ENCODE data around the gene KRTAP3-2. TPM values are rescaled to one million over a fixed set of nuclear protein-coding genes. Genes with fewer than 3 reads are reported as not detected.
"Not testable (repeated sequence)": the region's sequence is repeated elsewhere in the genome, so short reads cannot be mapped to it uniquely, and the experiment has no call there.

KRTAP3-2 gene
- not detected for polyA plus RNA-seq (2013, experiment 1 of 2)
- polyA plus RNA-seq (2013, experiment 2 of 2), result not detected

GRCh38 chr17:40999563-40999962, at the start of gene KRTAP3-2:
TSS of gene KRTAP3-2 (minus strand) at chr17:40999906. CDS start at chr17:40999853, 53 bp downstream.
- not testable (repeated sequence) for H3K4ac ChIP-seq (ENCODE audit: low read length); H3K23ac ChIP-seq (ENCODE audit: low read depth, low read length, poor library complexity); H3K9ac ChIP-seq (ENCODE audit: low read depth, low read length, poor library complexity); H3K36me3 ChIP-seq (replicated peaks in 1 of 2; ENCODE audit: control insufficient read depth in 2 of 2, insufficient read depth in 2 of 2, low read length in 2 of 2); H3K79me1 ChIP-seq (ENCODE audit: low read depth, low read length); H4K91ac ChIP-seq (ENCODE audit: low read depth, low read length, poor library complexity); H2AK5ac ChIP-seq (ENCODE audit: low read depth, low read length); H3K27me3 ChIP-seq (ENCODE audit: control insufficient read depth in 3 of 3, insufficient read depth in 3 of 3, low read depth in 1 of 3, low read length in 3 of 3); H2BK120ac ChIP-seq (ENCODE audit: low read depth, low read length); H3K14ac ChIP-seq (ENCODE audit: low read length); DNase-seq (ENCODE audit: low spot score); H2AFZ ChIP-seq (ENCODE audit: low read length); H3K18ac ChIP-seq (ENCODE audit: low read length); H3K9me3 ChIP-seq (replicated peaks in 1 of 2; ENCODE audit: control insufficient read depth in 2 of 2, insufficient read depth in 1 of 2, low read depth in 1 of 2, low read length in 2 of 2); H2BK5ac ChIP-seq (ENCODE audit: low read length); H2BK15ac ChIP-seq (ENCODE audit: low read length); H3K4me2 ChIP-seq (ENCODE audit: insufficient read depth, low read length, poor library complexity, severe bottlenecking); H3K4me1 ChIP-seq (ENCODE audit: control insufficient read depth in 2 of 2, insufficient read depth in 1 of 2, low read depth in 1 of 2, low read length in 2 of 2); H3K27ac ChIP-seq (replicated peaks; ENCODE audit: low read length)
- peak within 1 kb of the TSS in 1 of 2 donors; percentile 67 for H3K4me3 ChIP-seq (ENCODE audit: low read length in 2 of 2)
- peak within 1 kb of the TSS; percentile 14 for H2BK12ac ChIP-seq (ENCODE audit: low read length)
- WGBS, 2 donors (ENCODE audit: extremely low coverage in 2 of 2, insufficient read length in 2 of 2, insufficient replicate concordance in 1 of 2), result no CpG with 5 or more reads among the region's 6 CpGs
- H4K8ac ChIP-seq (ENCODE audit: low read depth, low read length), result peak within 1 kb of the TSS; percentile 82

DNA sequence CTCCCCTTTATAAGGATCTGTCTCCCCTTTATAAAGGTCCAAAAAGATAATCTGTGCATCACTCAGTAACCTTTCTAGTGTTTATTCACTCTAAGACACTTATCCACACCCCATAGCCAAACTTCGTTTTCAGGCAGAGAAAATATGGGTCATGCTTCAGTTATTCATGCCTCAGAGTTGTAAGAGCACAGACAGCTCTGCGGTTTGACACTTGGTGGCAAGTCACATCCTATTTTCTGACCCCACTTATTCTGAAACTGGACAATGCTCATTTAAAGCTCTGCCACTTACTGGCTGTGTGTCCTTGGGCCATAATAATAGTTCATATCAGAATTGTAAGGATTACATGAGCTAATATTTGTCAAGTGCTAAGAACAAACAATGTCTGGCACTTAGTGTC, 49.4 kb upstream of the KRTAP3-2 start:
- H3K4ac ChIP-seq (ENCODE audit: low read length), result no peak overlapping the region
- H3K36me3 ChIP-seq (replicated peaks in 1 of 2; ENCODE audit: control insufficient read depth in 2 of 2, insufficient read depth in 2 of 2, low read length in 2 of 2), result no peaks in the 10 kb centered on the region
- H4K8ac ChIP-seq (ENCODE audit: low read depth, low read length), result no peak overlapping the region
- H3K4me2 ChIP-seq (ENCODE audit: insufficient read depth, low read length, poor library complexity, severe bottlenecking), result no peak overlapping the region
- H3K18ac ChIP-seq (ENCODE audit: low read length), result no peak overlapping the region
- H2AFZ ChIP-seq (ENCODE audit: low read length), result no peak overlapping the region
- H3K27ac ChIP-seq (replicated peaks; ENCODE audit: low read length), result no peak overlapping the region
- no peak overlapping the region for H4K91ac ChIP-seq (ENCODE audit: low read depth, low read length, poor library complexity)
- H2BK12ac ChIP-seq (ENCODE audit: low read length), result no peak overlapping the region
- no peak overlapping the region for H3K14ac ChIP-seq (ENCODE audit: low read length)
- H3K4me3 ChIP-seq (ENCODE audit: low read length in 2 of 2), result no peak overlapping the region
- no peaks in the 10 kb centered on the region for H3K9me3 ChIP-seq (replicated peaks in 1 of 2; ENCODE audit: control insufficient read depth in 2 of 2, insufficient read depth in 1 of 2, low read depth in 1 of 2, low read length in 2 of 2)
- no peaks in the 10 kb centered on the region for H3K79me1 ChIP-seq (ENCODE audit: low read depth, low read length)
- no peak overlapping the region for H2BK120ac ChIP-seq (ENCODE audit: low read depth, low read length)
- no CpG with 5 or more reads among the region's 2 CpGs for WGBS, 2 donors (ENCODE audit: extremely low coverage in 2 of 2, insufficient read length in 2 of 2, insufficient replicate concordance in 1 of 2)
- H2BK15ac ChIP-seq (ENCODE audit: low read length), result no peak overlapping the region
- no peaks in the 10 kb centered on the region for H3K4me1 ChIP-seq (ENCODE audit: control insufficient read depth in 2 of 2, insufficient read depth in 1 of 2, low read depth in 1 of 2, low read length in 2 of 2)
- H3K23ac ChIP-seq (ENCODE audit: low read depth, low read length, poor library complexity), result no peak overlapping the region
- DNase-seq (ENCODE audit: low spot score), result no peak
- no peak overlapping the region for H2BK5ac ChIP-seq (ENCODE audit: low read length)
- H3K9ac ChIP-seq (ENCODE audit: low read depth, low read length, poor library complexity), result no peak overlapping the region
- no peak overlapping the region for H2AK5ac ChIP-seq (ENCODE audit: low read depth, low read length)
- H3K27me3 ChIP-seq (ENCODE audit: control insufficient read depth in 3 of 3, insufficient read depth in 3 of 3, low read depth in 1 of 3, low read length in 3 of 3), result no peaks in the 10 kb centered on the region

DNA sequence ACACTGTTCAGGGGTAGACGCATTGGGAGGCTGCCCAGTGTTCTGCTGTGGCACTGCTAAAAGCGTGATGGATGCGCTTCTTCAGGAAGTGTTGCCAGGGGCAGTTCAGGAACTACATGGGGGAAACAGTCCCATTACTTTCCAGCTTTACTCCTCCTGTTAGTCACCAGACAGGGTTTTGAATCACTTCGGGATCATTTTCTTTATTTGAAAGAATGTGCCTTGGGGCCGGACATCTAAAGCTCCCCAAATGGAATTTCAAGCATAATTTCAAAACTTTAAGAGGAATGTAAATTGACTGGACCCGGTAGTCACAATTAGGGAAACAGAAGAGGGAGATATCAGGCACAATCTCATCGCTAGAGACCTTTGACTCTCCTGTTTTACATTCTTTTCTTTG, 48.7 kb upstream of the KRTAP3-2 start:
- Histone ChIP-seq H2AK5ac (ENCODE audit: low read depth, low read length) (no peak overlapping the region), H2AFZ (ENCODE audit: low read length) (no peak overlapping the region), H4K8ac (ENCODE audit: low read depth, low read length) (no peak overlapping the region), H3K36me3 (replicated peaks in 1 of 2; ENCODE audit: control insufficient read depth in 2 of 2, insufficient read depth in 2 of 2, low read length in 2 of 2) (no peaks in the 10 kb centered on the region), H3K14ac (ENCODE audit: low read length) (no peak overlapping the region), H3K9ac (ENCODE audit: low read depth, low read length, poor library complexity) (no peak overlapping the region), H2BK120ac (ENCODE audit: low read depth, low read length) (no peak overlapping the region), H3K27me3 (ENCODE audit: control insufficient read depth in 3 of 3, insufficient read depth in 3 of 3, low read depth in 1 of 3, low read length in 3 of 3) (no peaks in the 10 kb centered on the region), H3K9me3 (replicated peaks in 1 of 2; ENCODE audit: control insufficient read depth in 2 of 2, insufficient read depth in 1 of 2, low read depth in 1 of 2, low read length in 2 of 2) (no peaks in the 10 kb centered on the region), H3K4ac (ENCODE audit: low read length) (no peak overlapping the region), H3K79me1 (ENCODE audit: low read depth, low read length) (no peaks in the 10 kb centered on the region), H3K4me2 (ENCODE audit: insufficient read depth, low read length, poor library complexity, severe bottlenecking) (no peak overlapping the region), H3K23ac (ENCODE audit: low read depth, low read length, poor library complexity) (no peak overlapping the region), H3K18ac (ENCODE audit: low read length) (no peak overlapping the region), H3K4me1 (ENCODE audit: control insufficient read depth in 2 of 2, insufficient read depth in 1 of 2, low read depth in 1 of 2, low read length in 2 of 2) (no peaks in the 10 kb centered on the region), H4K91ac (ENCODE audit: low read depth, low read length, poor library complexity) (no peak overlapping the region), H2BK15ac (ENCODE audit: low read length) (no peak overlapping the region), H2BK5ac (ENCODE audit: low read length) (no peak overlapping the region), H3K27ac (replicated peaks; ENCODE audit: low read length) (no peak overlapping the region), H3K4me3 (ENCODE audit: low read length in 2 of 2) (no peak overlapping the region), H2BK12ac (ENCODE audit: low read length) (no peak overlapping the region)
- no CpG with 5 or more reads among the region's 7 CpGs for WGBS, 2 donors (ENCODE audit: extremely low coverage in 2 of 2, insufficient read length in 2 of 2, insufficient replicate concordance in 1 of 2)
- DNase-seq (ENCODE audit: low spot score), result no peak

DNA sequence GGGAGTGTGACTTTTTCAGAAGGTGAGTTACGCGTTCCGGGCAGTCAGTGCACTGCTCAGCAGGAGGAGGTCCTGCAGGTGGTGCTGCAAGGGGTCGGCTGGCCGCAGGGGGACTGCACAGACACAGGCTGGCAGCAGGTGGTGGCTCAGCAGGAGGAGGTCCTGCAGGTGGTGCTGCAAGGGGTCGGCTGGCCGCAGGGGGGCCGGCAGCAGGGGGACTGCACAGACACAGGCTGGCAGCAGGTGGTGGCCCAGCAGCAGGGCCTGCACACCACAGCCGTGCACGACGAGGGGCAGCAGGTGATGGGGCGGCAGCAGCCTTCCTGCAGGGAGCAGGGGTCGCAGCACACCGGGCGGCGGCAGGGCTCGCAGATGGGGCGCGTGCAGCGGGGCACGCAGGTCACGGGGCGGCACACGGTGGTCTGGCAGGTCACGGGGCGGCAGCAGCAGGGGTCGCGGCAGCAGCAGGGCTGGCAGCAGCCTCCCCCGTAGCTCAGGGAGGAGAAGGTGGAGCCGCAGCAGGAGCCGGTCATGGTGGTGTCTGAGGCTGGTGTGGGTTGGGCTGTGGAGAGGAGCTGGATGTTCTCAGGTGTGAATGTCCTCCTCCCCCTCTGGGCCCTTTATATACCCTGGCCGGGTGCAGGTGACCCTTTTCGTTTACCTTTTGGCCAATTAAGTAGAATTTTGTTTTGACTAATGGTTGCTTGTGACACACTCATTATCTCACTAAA, 47.2 kb upstream of the KRTAP3-2 start, which contains the start of gene KRTAP2-1:
KRTAP2-1 (minus strand) TSS at position 582 of the 731 bp plus-strand sequence; CDS start at position 533, 49 bp downstream.
- H3K9me3 ChIP-seq (replicated peaks in 1 of 2; ENCODE audit: control insufficient read depth in 2 of 2, insufficient read depth in 1 of 2, low read depth in 1 of 2, low read length in 2 of 2); H4K8ac ChIP-seq (ENCODE audit: low read depth, low read length); H3K27me3 ChIP-seq (ENCODE audit: control insufficient read depth in 3 of 3, insufficient read depth in 3 of 3, low read depth in 1 of 3, low read length in 3 of 3); H4K91ac ChIP-seq (ENCODE audit: low read depth, low read length, poor library complexity); H3K27ac ChIP-seq (replicated peaks; ENCODE audit: low read length); H3K36me3 ChIP-seq (replicated peaks in 1 of 2; ENCODE audit: control insufficient read depth in 2 of 2, insufficient read depth in 2 of 2, low read length in 2 of 2); DNase-seq (ENCODE audit: low spot score); H2AK5ac ChIP-seq (ENCODE audit: low read depth, low read length); H3K23ac ChIP-seq (ENCODE audit: low read depth, low read length, poor library complexity); H2BK12ac ChIP-seq (ENCODE audit: low read length); H2AFZ ChIP-seq (ENCODE audit: low read length); H2BK5ac ChIP-seq (ENCODE audit: low read length); H3K4me1 ChIP-seq (ENCODE audit: control insufficient read depth in 2 of 2, insufficient read depth in 1 of 2, low read depth in 1 of 2, low read length in 2 of 2); H3K4ac ChIP-seq (ENCODE audit: low read length); H2BK120ac ChIP-seq (ENCODE audit: low read depth, low read length); H3K18ac ChIP-seq (ENCODE audit: low read length); H3K4me3 ChIP-seq (ENCODE audit: low read length in 2 of 2); H2BK15ac ChIP-seq (ENCODE audit: low read length); H3K4me2 ChIP-seq (ENCODE audit: insufficient read depth, low read length, poor library complexity, severe bottlenecking); H3K9ac ChIP-seq (ENCODE audit: low read depth, low read length, poor library complexity); H3K79me1 ChIP-seq (ENCODE audit: low read depth, low read length); H3K14ac ChIP-seq (ENCODE audit: low read length): not testable (repeated sequence)
- WGBS, 2 donors (ENCODE audit: extremely low coverage in 2 of 2, insufficient read length in 2 of 2, insufficient replicate concordance in 1 of 2), result no CpG with 5 or more reads among the region's 33 CpGs
